HFF-Myc (cell line): ENCODE data around the gene LRMDA.

ENCODE experiments used
- DNase-seq: peaks from one replicate; pipeline ENCODE4 v3.0.0-alpha.2; 2011; ENCODE audit warnings: low read depth; ENCODE audit errors: extremely low read depth
- H3K4me3 ChIP-seq: replicated peaks from 2 replicates; pipeline ENCODE4 v1.5.1; 2011; ENCODE audit warnings: low read depth, mild to moderate bottlenecking, control low read depth, low read length
- CTCF ChIP-seq: IDR thresholded peaks from 2 replicates; pipeline ENCODE4 v1.5.1; 2012; ENCODE audit warnings: mild to moderate bottlenecking, low read depth, low read length, control low read depth; ENCODE audit errors: missing control alignments

Gene LRMDA

GRCh38 chr10:76403912-76404311 lies 972.5 kb downstream of the LRMDA start:
- H3K4me3 ChIP-seq: no peak overlapping the region
- DNase-seq: no peak

GRCh38 chr10:76404531-76404930 lies 973.1 kb downstream of the LRMDA start:
- no peak for DNase-seq
- H3K4me3 ChIP-seq: no peak overlapping the region
- TF ChIP-seq CTCF: no peak

More at GRCh38 chr10:76403912-76404311, 972.5 kb downstream of the LRMDA start:
- no peak for TF ChIP-seq CTCF

GRCh38 chr10:76405922-76406321 lies 974.5 kb downstream of the LRMDA start:
- H3K4me3 ChIP-seq: no peak overlapping the region
- TF ChIP-seq CTCF: no peak
- DNase-seq: no peak

GRCh38 chr10:76408646-76409045 lies 977.2 kb downstream of the LRMDA start:
- DNase-seq: no peak

GRCh38 chr10:76411729-76412435 lies 980.5 kb downstream of the LRMDA start:
- H3K4me3 ChIP-seq: no peak overlapping the region
- TF ChIP-seq CTCF: no peak
- no peak for DNase-seq

More at GRCh38 chr10:76408646-76409045, 977.2 kb downstream of the LRMDA start:
- no peak overlapping the region for H3K4me3 ChIP-seq
- TF ChIP-seq CTCF: no peak

GRCh38 chr10:76415554-76415953 lies 984.1 kb downstream of the LRMDA start:
- no peak overlapping the region for H3K4me3 ChIP-seq
- no peak for DNase-seq
- TF ChIP-seq CTCF: no peak

GRCh38 chr10:76416642-76417041 lies 985.2 kb downstream of the LRMDA start:
- no peak overlapping the region for H3K4me3 ChIP-seq
- DNase-seq: no peak
- no peak for TF ChIP-seq CTCF
